Measurements from ENCODE around the gene FXR1.
"Not testable (repeated sequence)": the region's sequence is repeated elsewhere in the genome, so short reads cannot be mapped to it uniquely, and the experiment has no call there.

FXR1 gene

GRCh38 chr3:180912304-180913296 is at the start of gene FXR1:
FXR1 (plus strand) TSS chr3:180912670; CDS start chr3:180912686, 16 bp downstream.
- peak; percentile 77 for DNase-seq (ENCODE audit: low read depth)

- DNase-seq (ENCODE audit: low read depth): no peak
Measured at GRCh38 chr3:180870008-180870699, 42.3 kb upstream of the FXR1 start.

- no peak for DNase-seq (ENCODE audit: low read depth)
Measured at GRCh38 chr3:180871901-180872300, 40.6 kb upstream of the FXR1 start.

GRCh38 chr3:180872430-180872829 is 40.0 kb upstream of the FXR1 start:
- DNase-seq (ENCODE audit: low read depth): not testable (repeated sequence)

GRCh38 chr3:180875124-180875698 is 37.3 kb upstream of the FXR1 start:
- no peak for DNase-seq (ENCODE audit: low read depth)

GRCh38 chr3:180881065-180881801 is 31.2 kb upstream of the FXR1 start:
- no peak for DNase-seq (ENCODE audit: low read depth)

GRCh38 chr3:180882115-180882514 is 30.4 kb upstream of the FXR1 start:
- no peak for DNase-seq (ENCODE audit: low read depth)

- DNase-seq (ENCODE audit: low read depth): no peak
Measured at GRCh38 chr3:180888992-180889560, 23.4 kb upstream of the FXR1 start.

- no peak for DNase-seq (ENCODE audit: low read depth)
Measured at GRCh38 chr3:180898572-180898971, 13.9 kb upstream of the FXR1 start.

- DNase-seq (ENCODE audit: low read depth): no peak
Measured at GRCh38 chr3:180909369-180910127, 2.9 kb upstream of the FXR1 start.

- no peak for DNase-seq (ENCODE audit: low read depth)
Measured at GRCh38 chr3:180910823-180911222, 1.6 kb upstream of the FXR1 start.

- DNase-seq (ENCODE audit: low read depth): no peak
Measured at GRCh38 chr3:180911876-180912303, 580 bp upstream of the FXR1 start.

- no peak for DNase-seq (ENCODE audit: low read depth)
Measured at GRCh38 chr3:180913581-180914404, 1.3 kb downstream of the FXR1 start.

GRCh38 chr3:180918542-180918941 is 6.1 kb downstream of the FXR1 start:
- DNase-seq (ENCODE audit: low read depth): no peak

GRCh38 chr3:180922242-180922641 is 9.8 kb downstream of the FXR1 start:
- no peak for DNase-seq (ENCODE audit: low read depth)

- no peak for DNase-seq (ENCODE audit: low read depth)
Measured at GRCh38 chr3:180923561-180923960, 11.1 kb downstream of the FXR1 start.

GRCh38 chr3:180926526-180926925 is 14.1 kb downstream of the FXR1 start:
- no peak for DNase-seq (ENCODE audit: low read depth)

- DNase-seq (ENCODE audit: low read depth): no peak
Measured at GRCh38 chr3:180929376-180929775, 16.9 kb downstream of the FXR1 start.

GRCh38 chr3:180930526-180930925 is 18.1 kb downstream of the FXR1 start:
- DNase-seq (ENCODE audit: low read depth): no peak

- no peak for DNase-seq (ENCODE audit: low read depth)
Measured at GRCh38 chr3:180932819-180933218, 20.3 kb downstream of the FXR1 start.
